Measurements from ENCODE around the gene ERICH6B.

ERICH6B gene

DNA sequence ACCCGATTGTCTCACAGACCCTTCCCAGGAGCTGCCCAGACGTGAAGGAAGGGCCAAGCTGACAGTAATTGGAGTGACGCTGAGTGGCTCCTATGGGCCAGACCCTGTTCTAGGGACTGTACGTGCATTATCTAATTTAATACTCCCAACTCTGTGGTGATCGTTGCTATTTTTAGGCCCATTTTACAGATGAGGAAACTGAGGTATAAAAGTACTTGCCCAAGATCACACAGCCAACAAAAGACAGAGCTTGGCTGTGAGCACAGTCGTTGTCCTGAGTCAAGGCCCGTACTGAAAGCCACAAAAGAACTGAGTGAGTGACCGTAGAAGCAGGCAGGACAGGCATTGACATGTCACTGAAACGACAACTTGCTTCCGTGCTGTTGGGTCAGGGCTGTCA is 74.7 kb downstream of the ERICH6B start:
- DNase-seq = no peak

DNA sequence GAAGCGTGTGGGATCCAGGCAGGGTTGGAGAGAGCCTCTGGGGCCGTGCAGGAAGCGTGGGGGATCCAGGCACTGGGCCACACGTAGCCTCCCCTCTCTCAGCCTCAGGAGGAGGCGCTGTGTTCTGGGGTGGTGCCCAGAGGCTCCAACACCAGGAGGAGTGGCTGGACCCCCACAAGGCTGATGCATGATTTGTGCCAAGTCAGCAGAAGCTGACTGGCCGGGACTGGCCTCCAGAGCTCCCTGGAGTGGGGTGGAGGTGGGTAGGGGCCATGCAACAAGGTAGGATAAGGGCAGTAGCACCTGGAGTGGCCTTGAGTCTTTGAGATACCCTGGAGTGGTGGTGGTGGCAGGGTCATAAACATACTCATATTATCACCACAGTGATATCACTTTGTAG is 75.3 kb downstream of the ERICH6B start:
- no peak for DNase-seq

DNA sequence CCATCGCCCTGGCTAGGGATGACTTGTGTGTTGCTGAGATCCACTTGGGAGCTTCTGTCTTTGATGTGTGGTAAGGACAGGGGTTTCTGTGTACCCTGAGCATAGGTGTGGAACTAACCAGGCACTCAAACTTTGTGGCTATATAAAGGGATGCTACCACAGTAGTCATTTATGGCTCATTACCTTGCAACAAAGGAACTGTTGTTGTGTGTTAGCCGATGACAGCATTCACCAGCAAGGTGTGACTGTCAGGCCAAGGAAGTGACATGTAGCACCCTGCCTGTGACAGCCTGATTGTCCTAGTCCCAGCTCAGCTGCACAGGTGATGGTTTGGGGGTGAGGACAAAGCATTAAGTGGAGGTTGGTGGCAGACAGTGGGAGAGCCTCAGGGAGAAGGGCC is 77.2 kb downstream of the ERICH6B start:
- no peak for DNase-seq

DNA sequence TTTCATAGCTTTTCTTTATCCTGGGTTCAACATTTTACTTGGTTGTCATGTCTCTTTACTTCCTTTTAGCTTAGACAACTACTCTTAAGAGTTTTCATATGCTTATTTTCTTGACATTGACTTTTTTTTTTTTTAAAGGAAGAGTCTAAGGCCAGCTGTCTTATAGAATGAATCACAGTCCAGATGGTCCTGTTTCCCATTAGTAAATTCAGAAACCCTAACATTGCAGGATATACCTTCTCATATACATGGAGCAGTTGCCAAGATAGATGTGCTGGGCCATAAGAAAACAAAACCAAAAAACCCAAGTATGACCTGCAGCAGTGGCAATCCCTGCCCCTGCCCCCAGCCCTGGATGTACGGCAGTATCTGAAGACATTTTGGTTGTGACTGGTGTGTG is 78.0 kb downstream of the ERICH6B start:
- DNase-seq = no peak

DNA sequence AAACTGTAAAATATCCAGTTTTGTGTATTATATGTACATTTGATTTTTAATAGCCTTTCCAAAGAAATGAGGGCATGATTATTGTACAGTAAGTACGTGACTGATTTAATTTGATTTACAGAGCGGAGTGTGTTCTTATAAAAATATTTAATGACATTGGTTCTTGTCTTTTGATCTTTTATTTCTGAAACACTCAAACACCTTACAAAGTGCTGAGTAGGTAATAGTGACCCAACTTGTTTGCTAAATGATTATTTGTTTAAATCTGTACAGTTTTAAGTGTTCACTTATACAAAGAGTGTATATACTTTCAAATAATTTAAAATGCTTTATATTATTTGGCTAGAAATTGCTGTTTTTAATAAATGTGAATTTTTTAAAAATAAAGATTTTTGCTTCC is 79.3 kb downstream of the ERICH6B start:
- DNase-seq = no peak

DNA sequence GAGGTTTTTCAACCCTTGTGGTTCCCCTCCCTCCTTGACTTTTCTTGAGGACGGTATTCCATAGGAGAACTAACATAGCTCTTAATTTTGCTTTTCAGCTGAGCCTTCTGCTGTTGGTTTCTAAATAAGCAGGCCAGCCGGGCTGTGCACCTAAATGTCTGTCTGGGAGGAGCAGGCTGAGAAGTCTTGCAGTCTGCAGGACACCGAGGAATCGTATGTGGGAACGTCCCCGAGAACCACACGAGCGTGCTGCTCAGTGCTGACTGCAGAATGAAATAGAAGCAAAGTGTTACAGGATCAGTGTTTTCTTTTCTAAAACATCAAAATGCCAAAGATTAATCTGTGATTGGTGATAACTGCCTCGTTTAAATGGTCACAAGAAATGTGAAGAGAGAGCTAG is 80.9 kb downstream of the ERICH6B start:
- no peak for DNase-seq

DNA sequence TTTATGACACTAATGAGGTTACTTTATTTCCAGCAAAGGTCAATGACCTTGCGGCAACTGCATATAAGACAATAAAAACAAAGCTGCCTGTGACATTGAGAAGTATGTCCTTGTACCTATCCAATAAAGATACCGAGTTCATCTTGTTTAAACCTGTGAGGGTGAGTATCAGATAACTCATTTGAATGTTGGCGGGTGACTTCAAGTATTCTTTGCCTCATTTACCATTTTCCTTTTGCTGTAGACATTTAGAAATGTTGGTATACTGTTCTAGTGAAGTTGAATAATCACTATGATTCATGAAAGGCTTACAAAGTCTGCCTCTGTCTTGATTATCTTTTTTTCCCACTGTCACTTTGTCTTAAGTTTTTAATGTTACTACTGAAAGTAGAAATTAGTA is 85.8 kb downstream of the ERICH6B start:
- no peak for DNase-seq

DNA sequence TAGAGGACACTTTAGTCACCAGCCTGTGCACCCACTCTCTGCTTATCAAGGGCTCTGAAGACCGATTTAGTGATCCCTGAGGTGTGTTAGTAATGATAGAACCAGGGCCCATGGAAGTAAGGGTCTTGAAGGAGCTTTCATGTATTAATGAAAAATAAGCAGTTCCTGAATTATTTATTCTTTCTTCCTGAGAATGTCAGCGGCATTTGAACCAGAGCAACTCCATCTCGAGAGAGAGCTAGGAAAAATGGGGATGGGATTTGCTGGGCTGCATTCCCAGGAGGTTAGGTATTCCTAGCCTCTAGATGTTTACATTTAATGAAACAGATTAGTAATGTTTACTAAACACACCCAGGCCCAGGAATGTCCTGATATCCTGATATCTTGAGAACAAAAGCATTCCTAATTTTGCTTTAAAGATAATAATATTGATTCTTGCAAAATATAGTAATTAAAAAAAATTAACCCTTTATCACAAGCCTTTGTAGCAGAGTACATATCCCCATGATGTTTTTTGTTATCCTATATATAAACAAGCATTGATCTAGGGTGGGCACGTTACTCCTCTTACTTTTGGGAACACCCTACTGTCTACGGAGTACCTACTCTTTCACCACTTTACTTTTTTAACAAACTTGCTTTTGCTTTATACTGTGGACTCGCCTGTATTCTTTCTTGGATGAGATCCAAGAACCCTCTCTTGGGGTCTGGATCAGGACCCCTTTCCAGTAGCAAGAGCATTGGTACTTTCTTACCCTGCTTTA is 87.7 kb downstream of the ERICH6B start:
- DNase-seq = no peak

DNA sequence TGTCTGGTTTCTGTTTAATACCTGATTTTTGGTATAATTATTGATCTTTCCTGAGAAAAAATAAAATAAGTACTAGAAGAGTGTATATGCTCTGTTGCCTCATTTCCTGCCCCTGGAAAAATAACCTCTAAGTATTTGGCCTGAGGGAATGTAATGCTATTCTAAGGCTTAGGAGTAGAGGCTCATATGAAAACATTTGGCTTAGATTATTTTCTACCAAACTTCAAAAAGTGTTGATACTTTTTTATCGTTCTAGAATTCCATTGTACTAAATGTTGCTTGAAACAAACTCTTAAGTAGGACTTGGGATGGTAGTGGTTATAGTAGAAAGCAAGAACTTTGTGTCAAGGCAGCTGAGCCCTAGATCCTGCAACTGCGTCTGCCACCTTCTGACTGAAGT is 93.0 kb downstream of the ERICH6B start:
- DNase-seq = no peak

DNA sequence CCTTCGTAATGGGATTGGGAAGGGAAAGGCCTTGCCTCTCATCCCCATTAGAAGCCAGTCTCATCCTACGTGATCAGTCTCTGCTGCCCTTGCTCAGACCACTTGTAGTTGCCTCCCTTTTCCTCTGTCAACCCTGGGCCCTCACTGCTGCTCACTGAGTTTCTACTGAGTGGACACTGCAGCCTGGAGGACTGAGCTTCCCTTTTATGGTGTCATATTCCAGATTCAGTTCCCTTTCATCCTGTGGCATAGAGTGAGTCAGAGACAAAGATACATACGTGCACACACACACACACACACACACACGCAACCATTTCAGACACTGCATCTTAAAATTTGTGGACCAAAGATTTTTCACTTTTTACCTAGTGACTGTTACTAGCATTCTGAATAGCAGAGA is 94.2 kb downstream of the ERICH6B start:
- no peak for DNase-seq

DNA sequence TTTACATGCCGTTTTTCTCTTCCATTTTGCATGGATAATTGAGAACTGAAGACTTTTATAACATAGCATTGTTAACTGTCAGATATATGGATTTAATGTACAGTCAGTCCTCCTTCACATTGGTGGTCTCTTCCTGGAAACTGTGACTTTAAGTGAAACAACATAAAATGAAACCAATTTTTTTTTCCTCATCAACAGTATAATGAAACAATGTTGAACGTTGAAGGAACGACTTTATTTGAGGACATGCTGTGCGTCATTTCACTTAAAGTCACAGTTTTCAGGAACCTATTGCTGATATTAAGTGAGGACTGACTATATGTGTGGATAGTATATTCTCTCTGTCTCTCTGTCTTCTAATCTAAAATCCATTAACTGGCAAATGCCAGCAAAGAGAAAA is 96.0 kb downstream of the ERICH6B start:
- DNase-seq = no peak

DNA sequence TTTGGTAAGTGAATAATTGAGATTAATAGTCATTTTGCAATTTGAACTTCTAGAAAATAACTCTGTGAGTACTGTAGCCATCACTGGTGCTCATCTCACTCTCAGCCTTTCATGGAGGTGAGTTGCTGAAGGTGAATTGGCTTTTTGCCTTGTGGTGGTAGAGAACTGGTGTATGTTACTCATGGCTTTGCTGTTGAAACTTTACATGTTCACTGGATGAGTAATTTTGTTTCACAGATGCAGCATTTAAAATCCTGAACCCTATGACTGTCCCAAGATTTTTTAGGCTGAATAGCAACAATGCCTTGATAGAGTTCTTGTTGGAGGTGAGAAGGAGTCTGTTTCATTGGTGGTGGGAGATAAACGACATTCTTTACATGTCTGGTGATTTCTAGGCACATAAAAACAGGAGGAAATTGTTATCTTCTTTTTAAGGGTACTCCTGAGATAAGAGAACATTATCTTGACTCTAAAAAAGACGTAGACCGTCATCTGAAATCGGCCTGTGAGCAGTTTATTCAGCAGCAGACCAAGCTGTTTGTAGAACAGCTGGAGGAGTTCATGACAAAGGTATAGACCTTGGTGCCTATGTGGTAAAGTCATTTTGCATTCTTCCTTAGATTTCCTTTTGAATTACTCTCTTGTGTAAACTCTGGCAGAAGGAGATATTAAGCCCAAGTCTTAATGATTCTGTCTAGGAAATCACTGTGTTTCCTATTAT is 96.9 kb downstream of the ERICH6B start:
- DNase-seq = no peak

DNA sequence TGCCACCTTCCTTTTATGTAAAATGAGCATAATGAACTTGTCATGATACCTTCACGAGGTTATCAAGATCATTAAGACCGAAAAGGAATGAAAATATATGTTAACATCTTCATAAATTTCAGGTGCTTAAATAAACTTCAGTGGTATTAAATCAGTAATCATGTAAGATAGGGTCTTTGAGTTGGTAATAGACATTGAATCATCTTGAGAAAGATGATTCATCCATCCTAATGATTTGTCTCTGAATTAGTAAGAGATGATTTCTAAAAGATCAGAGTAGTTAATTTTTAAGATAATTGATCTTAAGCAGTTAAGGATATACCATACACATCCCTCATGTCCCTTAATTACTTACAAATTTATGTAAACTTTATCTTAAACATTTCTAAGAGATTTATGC is 98.8 kb downstream of the ERICH6B start:
- no peak for DNase-seq

DNA sequence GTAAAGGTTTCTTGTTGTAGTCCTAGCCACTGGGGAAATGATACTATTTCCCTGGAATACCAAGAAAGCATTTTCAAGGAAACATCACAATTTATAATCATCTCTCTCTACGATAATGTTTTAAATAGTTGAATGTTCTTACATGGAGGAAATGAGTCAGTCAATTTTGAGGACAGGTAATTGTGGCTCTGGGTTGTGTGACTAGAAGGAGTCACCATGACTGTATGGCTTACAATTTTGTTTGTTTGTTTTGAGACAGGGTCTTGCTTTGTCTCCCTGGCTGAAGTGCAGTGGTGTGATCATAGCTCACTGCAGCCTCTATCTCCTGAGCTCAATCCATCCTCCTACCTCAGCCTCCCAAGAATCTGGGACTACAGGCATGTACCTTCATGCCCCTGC is 103.4 kb downstream of the ERICH6B start:
- no peak for DNase-seq

DNA sequence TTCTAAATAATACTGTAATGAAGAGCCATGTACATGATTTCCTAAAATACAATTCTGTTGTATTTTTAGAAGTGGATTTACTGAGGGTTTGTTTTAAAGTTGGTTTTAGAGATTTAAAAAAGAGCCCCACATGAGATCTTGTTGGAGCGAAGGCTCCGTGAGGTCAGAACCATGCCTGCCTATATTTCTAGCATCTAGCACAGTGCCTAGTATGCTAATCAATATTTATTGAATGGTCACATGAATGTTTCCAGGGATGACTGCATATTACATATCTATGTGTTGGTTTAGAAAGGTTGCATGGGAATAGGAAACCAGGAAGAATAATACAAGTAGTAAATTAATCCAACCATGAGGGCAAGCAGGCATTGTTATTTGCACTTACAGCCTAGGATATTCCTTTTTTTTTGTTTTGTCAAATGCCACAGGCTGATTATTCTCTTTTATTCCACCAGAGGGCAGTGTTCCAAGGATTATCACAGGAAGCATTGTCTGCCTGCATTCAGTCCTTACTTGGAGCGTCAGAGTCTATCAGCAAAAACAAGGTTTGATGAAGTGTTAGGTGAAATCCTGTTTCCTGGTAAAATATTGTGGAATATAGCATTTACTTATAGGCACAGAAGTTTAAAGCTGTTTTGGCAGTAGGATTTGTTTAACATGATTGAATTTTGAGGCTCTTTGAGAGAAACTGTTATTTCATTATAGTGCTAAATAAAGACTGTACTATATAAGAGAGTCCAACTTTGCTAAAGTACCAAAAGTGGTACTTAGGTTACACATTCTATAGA is 104.0 kb downstream of the ERICH6B start:
- DNase-seq = peak; percentile 0

DNA sequence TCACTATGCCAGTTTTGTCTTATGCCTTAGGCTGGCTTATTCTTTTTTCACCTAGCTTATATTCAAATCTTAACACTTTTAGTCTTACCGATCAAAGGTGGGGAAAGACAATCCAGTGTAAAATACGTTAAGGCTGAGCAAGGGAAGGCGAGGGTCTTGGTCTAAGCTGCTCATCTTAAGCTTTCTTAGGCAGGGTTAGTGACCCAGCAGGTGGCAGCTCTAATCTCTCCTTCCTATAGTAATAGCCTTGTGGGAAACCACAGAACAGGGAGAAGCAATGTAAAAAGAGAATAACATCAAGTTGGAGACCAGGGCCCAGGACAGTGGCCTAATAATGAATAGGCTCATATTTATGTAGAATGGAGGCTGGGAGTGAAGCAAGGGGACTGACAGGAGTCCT is 104.9 kb downstream of the ERICH6B start:
- DNase-seq = no peak

DNA sequence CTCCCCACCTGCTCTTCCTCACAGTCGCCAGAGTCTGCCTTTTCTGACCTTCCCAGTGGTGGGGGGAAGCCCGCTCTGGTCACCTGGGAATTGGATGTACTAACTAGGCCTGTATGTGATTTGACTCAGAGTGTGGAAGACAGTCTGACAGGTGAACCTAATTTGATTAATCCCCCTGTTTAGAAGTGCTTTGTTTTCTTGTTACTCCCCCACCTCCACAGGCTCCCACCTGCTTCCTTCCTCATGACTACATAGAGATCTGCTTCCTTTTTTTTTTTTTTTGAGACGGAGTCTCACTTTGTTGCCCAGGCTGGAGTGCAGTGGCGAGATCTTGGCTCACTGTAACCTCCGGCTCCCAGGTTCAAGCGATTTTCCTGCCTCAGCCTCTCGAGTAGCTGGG is 106.8 kb downstream of the ERICH6B start:
- DNase-seq = no peak

DNA sequence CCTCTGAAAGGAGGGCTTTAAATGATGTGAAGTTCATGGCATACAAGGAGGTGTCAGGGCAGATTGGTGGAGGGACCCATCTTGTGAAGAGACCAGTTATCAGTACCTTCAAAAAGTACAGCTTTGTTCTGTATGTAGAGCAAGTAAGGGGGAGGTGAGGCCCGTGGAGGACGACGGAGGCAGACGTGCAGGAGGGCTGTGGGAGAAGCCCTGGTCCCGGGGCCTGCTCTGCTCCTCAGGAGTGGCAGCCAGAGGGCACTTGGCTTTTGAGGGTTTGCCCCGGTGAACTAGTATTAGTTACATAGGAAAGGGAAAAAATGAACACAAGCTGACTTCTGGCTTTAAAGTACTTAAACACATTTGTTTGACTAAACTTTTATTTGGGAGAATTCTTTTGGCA is 108.7 kb downstream of the ERICH6B start:
- DNase-seq = no peak

DNA sequence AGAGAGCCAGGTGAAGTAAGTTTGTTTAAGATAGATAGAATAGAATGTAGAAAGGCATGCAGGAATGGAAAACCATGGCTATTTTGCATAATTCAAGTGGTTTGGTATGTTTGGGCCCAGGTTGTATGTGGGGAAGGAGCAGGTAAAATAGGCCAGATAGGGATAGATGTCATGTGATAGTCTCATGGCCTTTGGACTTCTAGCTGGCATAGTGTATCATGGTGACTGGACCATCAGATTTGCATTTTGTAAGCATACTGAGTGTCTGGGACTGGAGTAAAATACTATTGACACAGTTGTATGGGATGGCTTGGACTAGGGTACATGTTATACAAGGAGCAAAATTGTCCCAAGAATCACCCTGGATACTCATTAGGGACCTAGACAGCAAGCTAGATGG is 111.9 kb downstream of the ERICH6B start:
- no peak for DNase-seq

DNA sequence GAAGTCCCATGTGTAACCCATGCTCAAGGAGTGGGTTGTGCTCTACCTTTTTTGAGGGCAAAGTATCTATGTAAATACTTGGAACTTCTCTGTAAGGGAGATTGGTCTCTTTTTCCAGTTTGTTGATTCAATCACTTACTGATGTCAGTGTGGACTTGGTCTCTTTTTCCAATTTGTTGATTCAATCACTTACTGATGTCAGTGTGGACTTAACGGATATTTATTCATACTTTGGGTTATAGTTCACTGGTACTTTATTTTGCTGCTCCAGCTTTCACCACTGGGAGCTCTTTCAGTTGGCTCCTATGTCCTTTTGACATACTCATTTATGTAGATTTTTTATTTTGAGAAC is 114.4 kb downstream of the ERICH6B start:
- no peak for DNase-seq

DNA sequence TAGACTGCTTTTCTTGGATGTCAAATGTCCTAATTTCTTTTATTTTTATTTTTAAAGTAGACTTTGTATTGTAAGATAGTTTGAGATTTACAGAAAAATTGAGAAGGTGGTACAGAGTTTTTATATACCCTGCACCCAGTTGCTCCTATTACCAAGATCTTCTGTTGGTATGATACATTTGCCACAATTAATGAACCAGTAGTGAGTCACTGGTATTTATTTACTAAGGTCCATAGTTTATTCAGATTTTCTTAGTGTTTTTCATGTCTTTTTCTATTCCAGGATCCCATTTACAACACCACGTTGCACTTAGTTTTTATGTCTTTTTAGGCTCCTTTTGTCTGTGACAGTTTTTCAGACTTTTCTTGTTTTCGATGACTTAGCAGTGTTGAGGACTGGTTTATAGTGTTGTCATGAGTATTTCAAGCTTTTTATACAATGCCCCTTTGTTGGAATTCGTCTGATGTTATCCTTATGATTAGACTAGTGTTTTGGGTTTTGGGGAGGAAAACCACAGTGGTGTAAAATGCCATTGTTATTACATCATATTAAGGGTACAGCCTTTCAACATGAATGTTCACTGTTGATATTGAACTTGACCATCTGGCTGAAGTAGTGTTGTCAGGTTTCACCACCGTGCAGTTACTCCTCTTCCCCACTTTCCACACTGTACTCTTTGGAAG is 114.9 kb downstream of the ERICH6B start:
- DNase-seq = no peak

DNA sequence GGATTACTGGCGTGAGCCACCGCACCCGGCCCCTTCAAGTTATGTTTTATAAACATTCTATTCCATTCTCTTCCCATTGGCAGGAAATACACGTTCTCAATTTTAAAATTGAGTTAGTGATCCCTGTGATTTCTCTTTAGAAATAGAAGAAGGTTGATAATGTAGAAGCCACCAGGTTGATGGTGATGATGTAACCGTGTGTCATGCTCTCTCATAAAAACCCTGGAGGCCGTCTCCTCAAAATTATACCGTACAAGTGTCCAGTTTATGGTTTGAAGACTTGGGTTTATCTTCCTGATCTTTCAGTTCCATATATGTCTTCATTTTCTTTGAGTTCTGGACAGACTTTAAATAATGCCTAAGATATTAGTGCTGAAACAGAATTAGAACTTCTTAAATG is 118.6 kb downstream of the ERICH6B start:
- no peak for DNase-seq

DNA sequence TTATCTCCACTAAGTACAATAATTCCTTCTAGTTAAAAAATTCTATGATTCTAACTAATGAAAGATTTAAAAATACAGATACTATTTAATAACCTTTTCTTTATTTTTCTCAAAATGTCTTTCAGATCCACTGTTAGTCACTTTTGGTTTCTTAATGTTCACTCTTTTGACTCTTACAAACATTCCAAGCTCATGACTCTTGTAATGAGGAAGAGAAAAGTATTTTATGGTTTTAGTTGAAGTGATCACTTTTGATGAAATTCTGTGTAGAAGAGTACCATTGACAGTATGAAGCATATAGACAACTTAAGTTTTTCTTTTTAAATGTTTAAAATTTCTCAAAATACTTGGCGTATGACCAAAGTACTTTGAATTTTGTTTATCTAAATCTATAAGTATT is 123.0 kb downstream of the ERICH6B start:
- no peak for DNase-seq
